H9 (cell line): ENCODE data around the gene CDC25C. TPM values are rescaled to one million over a fixed set of nuclear protein-coding genes. Genes with fewer than 3 reads are reported as not detected.

Experiments used
- DNase-seq: peaks from one replicate; pipeline ENCODE4 v3.0.0-alpha.2; 2017
- H2AFZ ChIP-seq: one replicate; pipeline ENCODE4 v1.6.1; 2013; ENCODE audit warnings: mild to moderate bottlenecking, low read length, control low read depth, moderate library complexity
- H2AK5ac ChIP-seq: 2 replicates; pipeline ENCODE4 v1.6.1; 2013; ENCODE audit warnings: low read length, control low read depth, mixed read lengths; ENCODE audit not compliant: insufficient read length
- H2BK120ac ChIP-seq: one replicate; pipeline ENCODE4 v1.6.1; 2013; ENCODE audit warnings: low read depth, mild to moderate bottlenecking, low read length, control low read depth, inconsistent platforms; ENCODE audit not compliant: poor library complexity, severe bottlenecking
- H2BK12ac ChIP-seq: 2 replicates; pipeline ENCODE4 v1.6.1; 2013; ENCODE audit warnings: low read length, control low read depth, mixed read lengths, low read depth; ENCODE audit not compliant: insufficient read length
- H2BK15ac ChIP-seq: 2 replicates; pipeline ENCODE4 v1.6.1; 2013; ENCODE audit warnings: low read depth, low read length, control low read depth
- H2BK20ac ChIP-seq: one replicate; pipeline ENCODE4 v1.6.1; 2013; ENCODE audit warnings: low read depth, mild to moderate bottlenecking, low read length, control low read depth, inconsistent platforms; ENCODE audit not compliant: poor library complexity, severe bottlenecking
- H2BK5ac ChIP-seq: 2 replicates; pipeline ENCODE4 v1.6.1; 2013; ENCODE audit warnings: low read length, control low read depth, mixed read lengths; ENCODE audit not compliant: insufficient read length
- H3K14ac ChIP-seq: 2 replicates; pipeline ENCODE4 v1.6.1; 2013; ENCODE audit warnings: low read length, control low read depth; ENCODE audit not compliant: insufficient read depth
- H3K18ac ChIP-seq: 2 replicates; pipeline ENCODE4 v1.6.1; 2013; ENCODE audit warnings: low read depth, mild to moderate bottlenecking, mixed read lengths, low read length, control low read depth; ENCODE audit not compliant: insufficient read length
- H3K23ac ChIP-seq: 2 replicates; pipeline ENCODE4 v1.6.1; 2013; ENCODE audit warnings: low read length, control low read depth, mixed read lengths, low read depth; ENCODE audit not compliant: insufficient read length
- H3K23me2 ChIP-seq: 2 replicates; pipeline ENCODE4 v1.6.1; 2013; ENCODE audit warnings: low read depth, mild to moderate bottlenecking, mixed read lengths, low read length, control low read depth; ENCODE audit not compliant: insufficient read length, poor library complexity, severe bottlenecking
- H3K27ac ChIP-seq: 2 replicates; pipeline ENCODE4 v1.5.1; 2013; ENCODE audit warnings: low read length, control low read depth, mixed read lengths, low read depth; ENCODE audit not compliant: insufficient read length
- H3K27me3 ChIP-seq: 2 replicates; pipeline ENCODE4 v1.6.1; 2013; ENCODE audit warnings: low read length, control low read depth, inconsistent platforms; ENCODE audit not compliant: insufficient read depth
- H3K4ac ChIP-seq: 2 replicates; pipeline ENCODE4 v1.6.1; 2013; ENCODE audit warnings: low read depth, mild to moderate bottlenecking, control low read depth, inconsistent platforms, low read length, moderate library complexity
- H3K4me1 ChIP-seq: 2 replicates; pipeline ENCODE4 v1.6.1; 2013; ENCODE audit warnings: low read length, control low read depth, inconsistent platforms; ENCODE audit not compliant: insufficient read depth
- H3K4me2 ChIP-seq: 2 replicates; pipeline ENCODE4 v1.6.1; 2013; ENCODE audit warnings: low read length, control low read depth, mixed read lengths; ENCODE audit not compliant: insufficient read length, insufficient read depth
- H3K56ac ChIP-seq: 2 replicates; pipeline ENCODE4 v1.6.1; 2013; ENCODE audit warnings: low read depth, mild to moderate bottlenecking, mixed read lengths, low read length, control low read depth; ENCODE audit not compliant: insufficient read length
- H3K79me1 ChIP-seq: 2 replicates; pipeline ENCODE4 v1.6.1; 2013; ENCODE audit warnings: low read depth, mild to moderate bottlenecking, moderate library complexity, low read length, control low read depth, inconsistent platforms; ENCODE audit not compliant: insufficient read depth, poor library complexity, severe bottlenecking
- H3K79me2 ChIP-seq: 2 replicates; pipeline ENCODE4 v1.6.1; 2013; ENCODE audit warnings: low read length, control low read depth, inconsistent platforms; ENCODE audit not compliant: insufficient read depth
- H3K9ac ChIP-seq: 2 replicates; pipeline ENCODE4 v1.6.1; 2013; ENCODE audit warnings: low read length, control low read depth, mixed read lengths; ENCODE audit not compliant: insufficient read length; ENCODE audit errors: extremely low read depth
- H3K9me3 ChIP-seq: one replicate; pipeline ENCODE4 v1.6.1; 2013; ENCODE audit warnings: low read depth, low read length, inconsistent platforms; ENCODE audit not compliant: control insufficient read depth
- H3T11ph ChIP-seq: one replicate; pipeline ENCODE4 v1.6.1; 2013; ENCODE audit warnings: mild to moderate bottlenecking, low read length, control low read depth, inconsistent platforms
- H4K20me1 ChIP-seq: one replicate; pipeline ENCODE4 v1.6.1; 2013; ENCODE audit not compliant: control insufficient read depth, insufficient read length, insufficient read depth
- H4K5ac ChIP-seq: 2 replicates; pipeline ENCODE4 v1.6.1; 2013; ENCODE audit warnings: low read depth, mild to moderate bottlenecking, mixed read lengths, low read length, control low read depth; ENCODE audit not compliant: insufficient read length
- H4K8ac ChIP-seq: replicated peaks from 2 replicates; pipeline ENCODE4 v1.6.1; 2013; ENCODE audit warnings: low read length, control low read depth, mixed read lengths, low read depth; ENCODE audit not compliant: insufficient read length
- H4K91ac ChIP-seq: 2 replicates; pipeline ENCODE4 v1.6.1; 2013; ENCODE audit warnings: low read depth, mild to moderate bottlenecking, moderate library complexity, mixed read lengths, low read length, control low read depth; ENCODE audit not compliant: insufficient read length
- H3K27ac Mint-ChIP-seq, 3 experiments: 2 replicates in 2 of 3; 3 replicates in 1 of 3; pipeline ENCODE4 v1.8.0; 2020 to 2021; ENCODE audit warnings: mixed read lengths in 3 of 3, mild to moderate bottlenecking in 1 of 3, moderate library complexity in 1 of 3
- H3K27me3 Mint-ChIP-seq: 2 replicates; pipeline ENCODE4 v1.8.0; 2021; ENCODE audit warnings: low read depth, mild to moderate bottlenecking, moderate library complexity, mixed read lengths
- H3K36me3 Mint-ChIP-seq, 3 experiments: 2 replicates in 2 of 3; 3 replicates in 1 of 3; pipeline ENCODE4 v1.8.0; 2020 to 2021; ENCODE audit warnings: low read depth in 3 of 3, mixed read lengths in 3 of 3; ENCODE audit not compliant: insufficient read depth in 1 of 3
- H3K4me1 Mint-ChIP-seq, 2 experiments: 2 replicates each; pipeline ENCODE4 v1.8.0; 2020; ENCODE audit warnings: mixed read lengths in 2 of 2
- H3K4me3 Mint-ChIP-seq, 2 experiments: 2 replicates in 1 of 2; 3 replicates in 1 of 2; pipeline ENCODE4 v1.8.0; 2020 to 2021; ENCODE audit warnings: mild to moderate bottlenecking in 2 of 2, mixed read lengths in 2 of 2, moderate library complexity in 1 of 2
- H3K9me3 Mint-ChIP-seq, 2 experiments: 2 replicates in 1 of 2; 3 replicates in 1 of 2; pipeline ENCODE4 v1.8.0; 2020; ENCODE audit warnings: mild to moderate bottlenecking in 2 of 2, mixed read lengths in 2 of 2, moderate library complexity in 1 of 2
- CTCF ChIP-seq: fragments of 200-600 bp; sonication (generic); conservative IDR thresholded peaks from 3 replicates; pipeline ENCODE4 v1.8.0; 2021; ENCODE audit warnings: antibody characterized with exemption, mild to moderate bottlenecking
- WGBS: extraction: QIAGEN DNeasy Blood & Tissue Kit; methylation state at CpG from one replicate; pipeline ENCODE4 v1.1.7; 2013; ENCODE audit warnings: missing lambda C conversion rate, low lambda C conversion rate, mixed read lengths; ENCODE audit not compliant: insufficient read length; ENCODE audit errors: extremely low coverage; 5-methylcytosine and 5-hydroxymethylcytosine counted together
- total RNA-seq: library from RNA; stranded (reverse); gene quantifications from 2 replicates; pipeline ENCODE4 v1.2.1, GENCODE V29; 2021

Gene CDC25C
- total RNA-seq, 1 experiment from 2014 or later = 22.8 TPM

- H2BK5ac ChIP-seq = no peak overlapping the region
- H3K27me3 Mint-ChIP-seq = no peaks in the 10 kb centered on the region
- no peak overlapping the region for H2BK15ac ChIP-seq
- no peaks in the 10 kb centered on the region for H3K27me3 ChIP-seq
- no peak overlapping the region for H3K27ac ChIP-seq
- no peak for DNase-seq
- no peaks in the 10 kb centered on the region for H3K9me3 ChIP-seq
- no peak overlapping the region for H2AFZ ChIP-seq
- peaks cover 0 to 3% of the 10 kb centered on the region in 2 experiments; a peak in 1 of 4 replicates for H3K4me1 Mint-ChIP-seq
- peak overlapping the region in 1 of 3 experiments; percentile 15; a peak in 1 of 7 replicates for H3K27ac Mint-ChIP-seq
- no peak overlapping the region for H4K5ac ChIP-seq
- no peaks in the 10 kb centered on the region for H3K9me3 Mint-ChIP-seq
- H3K79me1 ChIP-seq = no peaks in the 10 kb centered on the region
- no peak overlapping the region for H3K56ac ChIP-seq
- H3T11ph ChIP-seq = no peak overlapping the region
- no peak overlapping the region for H2BK12ac ChIP-seq
- H3K79me2 ChIP-seq = no peaks in the 10 kb centered on the region
- H3K23ac ChIP-seq = no peak overlapping the region
- H2BK20ac ChIP-seq = no peak overlapping the region
- no peak overlapping the region for H4K91ac ChIP-seq
- no peak overlapping the region for H3K18ac ChIP-seq
- H3K23me2 ChIP-seq = no peaks in the 10 kb centered on the region
- H3K36me3 Mint-ChIP-seq = peaks cover 0 to 7% (median 0%) of the 10 kb centered on the region in 3 experiments; a peak in 3 of 7 replicates
- no CpG with 5 or more reads among the region's 1 CpG for WGBS
- no peak overlapping the region for H3K4ac ChIP-seq
- H4K8ac ChIP-seq = no peak overlapping the region
- no peaks in the 10 kb centered on the region for H4K20me1 ChIP-seq
- no peak overlapping the region for H2AK5ac ChIP-seq
- no peak for TF ChIP-seq CTCF
- no peak overlapping the region for H3K4me2 ChIP-seq
- H2BK120ac ChIP-seq = no peak overlapping the region
- H3K4me3 Mint-ChIP-seq = no peak overlapping the region
- H3K14ac ChIP-seq = no peak overlapping the region
- H3K9ac ChIP-seq = no peak overlapping the region
- H3K4me1 ChIP-seq = no peaks in the 10 kb centered on the region
Observed at GRCh38 chr5:138305797-138306196, 25.8 kb downstream of the CDC25C start.
